ENCODE measurements around the gene SRRM3. TPM values are rescaled to one million over a fixed set of nuclear protein-coding genes. Genes with fewer than 3 reads are reported as not detected.
A peak's percentile ranks its signal among the peaks of the same experiment; 100 is the strongest.

Gene SRRM3
- polyA plus RNA-seq, 2 of the 4 experiments (the other 2 are of a cell fraction): 2.4 to 7.0 TPM

GRCh38 chr7:76281706-76282343 is 80.1 kb downstream of the SRRM3 start:
- Histone ChIP-seq H3K4me1 (peaks cover 19% of the 10 kb centered on the region), H3K4me2 (peak overlapping the region; percentile 99), H3K27ac (peak overlapping the region; percentile 84), H3K4me3 (peak overlapping the region; percentile 78), H3K9me3 (no peaks in the 10 kb centered on the region)
- 4% methylated on average over 4 of the region's 36 CpGs for WGBS (ENCODE audit: missing lambda C conversion rate)
- ATAC-seq: peak in 1 of 2 experiments; percentile 10; a peak in 1 of 6 replicates
- FAIRE-seq: no peak
- TF ChIP-seq KDM5A (IDR thresholded peaks at IDR 0.05) (no peak), ZNF302 (CRISPR knock-in tag; IDR thresholded peaks at IDR 0.05) (no peak), E2F6 (IDR thresholded peaks at IDR 0.05; ENCODE audit: borderline replicate concordance, low read depth) (no peak), HEYL (CRISPR knock-in tag; IDR thresholded peaks at IDR 0.05) (no peak), EHF (CRISPR knock-in tag; IDR thresholded peaks at IDR 0.05) (no peak), CHD4 (IDR thresholded peaks at IDR 0.05; ENCODE audit: borderline replicate concordance) (no peak), NPAS2 (CRISPR knock-in tag; IDR thresholded peaks at IDR 0.05; ENCODE audit: borderline replicate concordance) (no peak)
- no peak for DNase-seq (ENCODE audit: low read depth in 1 of 2, low spot score in 1 of 2)
- ChIA-PET CTCF (interaction anchor here (0.6 to 32.9 kb wide), 10 partner anchors 9 to 104 kb away, joined by 3 to 764 read pairs (median 7); partner anchors contain the start of gene HSPB1), POLR2A (interaction anchor here (0.5 to 1.8 kb wide), 4 partner anchors 9 to 115 kb away, joined by 4 to 9 read pairs (median 6); no protein-coding TSS in a partner anchor)

GRCh38 chr7:76282344-76283253 is 80.9 kb downstream of the SRRM3 start:
- peak; percentile 47 to 65 for ATAC-seq
- no peak for FAIRE-seq
- Histone ChIP-seq H3K4me1 (peaks cover 19% of the 10 kb centered on the region), H3K4me2 (peak overlapping the region; percentile 99), H3K27ac (peak overlapping the region; percentile 84), H3K4me3 (peak overlapping the region; percentile 78), H3K9me3 (no peaks in the 10 kb centered on the region)
- CTCF ChIA-PET: interaction anchor here (0.6 to 32.9 kb wide), 11 partner anchors 8 to 105 kb away, joined by 3 to 764 read pairs (median 7); partner anchors contain the start of gene HSPB1
- POLR2A ChIA-PET: interaction anchor here (0.7 to 1.8 kb wide), 3 partner anchors 9 to 116 kb away, joined by 4 to 6 read pairs (median 5); no protein-coding TSS in a partner anchor
- no peak for DNase-seq (ENCODE audit: low read depth in 1 of 2, low spot score in 1 of 2)
- TF ChIP-seq CBX2 (IDR thresholded peaks at IDR 0.05; ENCODE audit: borderline replicate concordance, low read depth): no peak
- 0 out of 2 replicates have a peak, but pooled peaks have one; percentile 23 for TF ChIP-seq E2F6 (IDR thresholded peaks at IDR 0.05; ENCODE audit: borderline replicate concordance, low read depth)
- TF ChIP-seq RARB (CRISPR knock-in tag; IDR thresholded peaks at IDR 0.05): no peak
- no peak for TF ChIP-seq KDM5A (IDR thresholded peaks at IDR 0.05)
- no peak for TF ChIP-seq NPAS2 (CRISPR knock-in tag; IDR thresholded peaks at IDR 0.05; ENCODE audit: borderline replicate concordance)
- no peak for TF ChIP-seq ESRRA (IDR thresholded peaks at IDR 0.05; ENCODE audit: borderline replicate concordance, low read length)
- 23% methylated on average over 18 of the region's 98 CpGs for WGBS (ENCODE audit: missing lambda C conversion rate)

DNA sequence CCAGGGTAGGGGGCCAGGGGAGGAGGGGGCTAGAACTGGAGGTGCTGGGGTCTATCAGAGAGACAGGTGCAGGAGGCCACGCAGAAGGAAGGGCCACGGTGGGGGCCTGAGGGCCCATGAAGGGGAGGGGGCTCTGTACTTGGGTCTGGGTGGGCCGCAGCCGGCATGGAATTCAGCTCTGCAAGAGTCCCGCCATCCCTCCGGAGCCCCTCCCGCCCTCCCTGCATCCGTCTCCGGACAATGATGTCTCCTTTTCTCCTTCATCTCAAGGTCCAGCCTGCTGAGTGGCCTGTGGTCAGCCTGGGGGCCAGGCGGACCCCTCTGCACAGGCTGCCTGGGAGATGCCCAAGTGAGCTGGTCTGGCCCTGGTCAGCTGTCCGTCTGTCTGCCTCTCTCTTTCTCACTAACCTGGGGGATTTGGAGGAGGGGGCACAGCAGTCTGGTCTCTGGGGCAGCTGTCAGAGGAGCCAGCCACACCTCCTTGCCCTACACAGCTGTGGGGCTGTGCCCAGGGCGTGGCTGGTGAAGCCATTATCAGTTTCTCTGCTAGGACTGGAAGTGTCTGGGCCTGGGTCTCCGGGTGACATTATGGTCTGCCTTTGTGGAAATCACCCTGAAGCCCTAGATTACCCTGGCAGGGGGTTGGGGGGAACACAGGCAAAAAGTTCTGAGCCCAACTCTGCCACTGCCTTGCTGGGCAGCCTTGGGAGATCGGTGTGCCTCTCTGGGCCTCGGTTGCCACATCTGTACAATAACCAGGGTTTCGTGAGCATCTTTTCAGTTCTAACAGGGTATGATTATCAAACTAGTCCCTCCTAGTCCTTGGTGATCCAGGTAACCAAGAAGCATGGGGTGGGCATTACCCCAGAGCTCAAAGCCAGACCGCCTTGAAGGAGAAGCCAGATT is 81.8 kb downstream of the SRRM3 start:
- no peak for FAIRE-seq
- Histone ChIP-seq H3K9me3 (no peaks in the 10 kb centered on the region), H3K4me3 (peak overlapping the region; percentile 78), H3K27ac (peak overlapping the region; percentile 84; a peak in 4 of 6 replicates), H3K4me2 (peak overlapping the region; percentile 99), H3K4me1 (peaks cover 19% of the 10 kb centered on the region)
- WGBS (ENCODE audit: missing lambda C conversion rate): 77% methylated on average over 16 of the region's 17 CpGs
- peak in 1 of 2 experiments; percentile 12; a peak in 2 of 6 replicates for ATAC-seq
- POLR2A ChIA-PET: no interaction called here
- CTCF ChIA-PET: interaction anchor here (0.5 to 32.9 kb wide), 10 partner anchors 7 to 142 kb away, joined by 3 to 764 read pairs (median 8); partner anchors contain the start of gene HSPB1
- no peak for DNase-seq (ENCODE audit: low read depth in 1 of 2, low spot score in 1 of 2)
- no peak for TF ChIP-seq CTCF (IDR thresholded peaks at IDR 0.05)
- TF ChIP-seq MAFK (IDR thresholded peaks at IDR 0.05; ENCODE audit: partially characterized antibody): no peak
- peak; percentile 60 for TF ChIP-seq ZFP36 (IDR thresholded peaks at IDR 0.05; ENCODE audit: borderline replicate concordance, partially characterized antibody)
- no peak for TF ChIP-seq ZNF302 (CRISPR knock-in tag; IDR thresholded peaks at IDR 0.05)
